ENCODE data around the gene CPNE7. TPM values are rescaled to one million over a fixed set of nuclear protein-coding genes. Genes with fewer than 3 reads are reported as not detected.
A peak's percentile ranks its signal among the peaks of the same experiment; 100 is the strongest.

Gene CPNE7
- total and polyA plus RNA-seq, 2 of the 8 experiments (the other 6 are each of a cell fraction or from before 2014, with no cell fraction given) = 10.0 to 23.7 TPM

GRCh38 chr16:89565256-89565505 lies 10.4 kb upstream of the CPNE7 start:
- peak overlapping the region; percentile 30; the same call in 1 of the 2 replicates for H3K27ac ChIP-seq (ENCODE audit: low read depth, low read length)
- no peak overlapping the region for H4K5ac ChIP-seq (ENCODE audit: insufficient read length, low read depth, low read length)
- H3K27me3 ChIP-seq (replicated peaks in 1 of 4; ENCODE audit: control insufficient read depth in 3 of 4, extremely low read depth in 1 of 4, insufficient read depth in 3 of 4, low read length in 3 of 4) = no peaks in the 10 kb centered on the region
- H3K14ac ChIP-seq (ENCODE audit: insufficient read length) = no peak overlapping the region
- H2BK12ac ChIP-seq (ENCODE audit: low read depth, low read length) = no peak overlapping the region
- H2AK5ac ChIP-seq (ENCODE audit: low read depth, low read length) = no peak overlapping the region
- H2AFZ ChIP-seq (ENCODE audit: low read length) = no peak overlapping the region
- peaks cover 28 to 30% of the 10 kb centered on the region in 2 experiments for H4K20me1 ChIP-seq (replicated peaks in 1 of 2; ENCODE audit: control insufficient read depth in 1 of 2, insufficient read depth in 2 of 2, low read length in 2 of 2)
- H3K9me3 ChIP-seq (ENCODE audit: insufficient read depth in 2 of 2, low read depth in 1 of 2, low read length in 1 of 2) = no peaks in the 10 kb centered on the region
- H3K4ac ChIP-seq (replicated peaks; ENCODE audit: insufficient read length, low read depth, low read length) = no peak overlapping the region
- H2BK15ac ChIP-seq (ENCODE audit: low read length) = no peak overlapping the region
- peaks cover 21 to 37% (median 32%) of the 10 kb centered on the region in 4 experiments for H3K36me3 ChIP-seq (ENCODE audit: control insufficient read depth in 2 of 4, insufficient read depth in 4 of 4, low read length in 3 of 4)
- H2BK5ac ChIP-seq (ENCODE audit: low read depth, low read length) = peak overlapping the region; percentile 82
- H3K79me2 ChIP-seq (ENCODE audit: control insufficient read depth in 1 of 2, insufficient read depth in 2 of 2, low read length in 2 of 2) = peaks cover 11 to 32% of the 10 kb centered on the region in 2 experiments
- no peak overlapping the region for H3K23ac ChIP-seq (ENCODE audit: insufficient read length)
- H3K4me2 ChIP-seq (ENCODE audit: insufficient read depth in 1 of 2, low read depth in 2 of 2, low read length in 2 of 2) = peak overlapping the region; percentile 91
- CTCF ChIA-PET (ENCODE audit: partially characterized antibody) = interaction anchor here (0.8 to 1.9 kb wide), 11 partner anchors 8 to 273 kb away, joined by 3 to 9 read pairs (median 4); no protein-coding TSS in a partner anchor
- H4K91ac ChIP-seq (replicated peaks; ENCODE audit: insufficient read length, low read length) = no peak overlapping the region
- peaks cover 5 to 31% (median 9%) of the 10 kb centered on the region in 4 experiments for H3K4me1 ChIP-seq (replicated peaks in 1 of 4; ENCODE audit: control insufficient read depth in 3 of 4, insufficient read depth in 4 of 4, low read length in 3 of 4)
- peak overlapping the region in 3 of 4 experiments; percentile 35 to 69 (median 59); a peak in 7 of 8 replicates for H3K4me3 ChIP-seq (ENCODE audit: extremely low read depth in 1 of 4, insufficient read depth in 2 of 4, low read depth in 3 of 4, low read length in 4 of 4)
- TF ChIP-seq BACH1 (IDR thresholded peaks at IDR 0.05; ENCODE audit: low read length) (no peak), CBX5 (IDR thresholded peaks at IDR 0.05; ENCODE audit: low read depth, low read length) (no peak), SRF (IDR thresholded peaks at IDR 0.05; ENCODE audit: low read depth, low read length) (no peak), TAF1 (IDR thresholded peaks at IDR 0.05; ENCODE audit: low read depth, low read length) (peak; percentile 50; the same call in 1 of the 2 replicates), CHD2 (IDR thresholded peaks at IDR 0.05; ENCODE audit: low read length) (no peak; the same call in 1 of the 2 replicates), ZNF274 (IDR thresholded peaks at IDR 0.05; ENCODE audit: borderline replicate concordance, extremely low read depth, low read length) (no peak), TEAD4 (IDR thresholded peaks at IDR 0.05; ENCODE audit: low read depth, low read length) (no peak), RXRA (IDR thresholded peaks at IDR 0.05; ENCODE audit: insufficient read depth, low read depth, low read length) (no peak), TAF7 (optimal IDR thresholded peaks at IDR 0.05; ENCODE audit: borderline replicate concordance, low read depth, low read length) (peak; percentile 58), BCL11A (IDR thresholded peaks at IDR 0.05; ENCODE audit: low read depth in 2 of 2, low read length in 2 of 2) (no peak), SUZ12 (IDR thresholded peaks at IDR 0.05; ENCODE audit: low read length) (no peak)
- TF ChIP-seq, protein P1, sequence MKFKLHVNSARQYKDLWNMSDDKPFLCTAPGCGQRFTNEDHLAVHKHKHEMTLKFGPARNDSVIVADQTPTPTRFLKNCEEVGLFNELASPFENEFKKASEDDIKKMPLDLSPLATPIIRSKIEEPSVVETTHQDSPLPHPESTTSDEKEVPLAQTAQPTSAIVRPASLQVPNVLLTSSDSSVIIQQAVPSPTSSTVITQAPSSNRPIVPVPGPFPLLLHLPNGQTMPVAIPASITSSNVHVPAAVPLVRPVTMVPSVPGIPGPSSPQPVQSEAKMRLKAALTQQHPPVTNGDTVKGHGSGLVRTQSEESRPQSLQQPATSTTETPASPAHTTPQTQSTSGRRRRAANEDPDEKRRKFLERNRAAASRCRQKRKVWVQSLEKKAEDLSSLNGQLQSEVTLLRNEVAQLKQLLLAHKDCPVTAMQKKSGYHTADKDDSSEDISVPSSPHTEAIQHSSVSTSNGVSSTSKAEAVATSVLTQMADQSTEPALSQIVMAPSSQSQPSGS (IDR thresholded peaks at IDR 0.05; ENCODE audit: low read length) = no peak; the same call in 1 of the 2 replicates
- H2BK120ac ChIP-seq (replicated peaks; ENCODE audit: low read depth, low read length) = no peak overlapping the region
- peaks cover 17% of the 10 kb centered on the region for H3K23me2 ChIP-seq (ENCODE audit: low read depth, low read length)
- H4K8ac ChIP-seq (ENCODE audit: extremely low read depth, insufficient read depth, low read length) = peak overlapping the region; percentile 74
- no peak overlapping the region for H3K18ac ChIP-seq (ENCODE audit: extremely low read depth, low read length)
- H3K9ac ChIP-seq (replicated peaks in 1 of 4; ENCODE audit: extremely low read depth in 1 of 4, low read depth in 3 of 4, low read length in 3 of 4) = no peak overlapping the region
- POLR2A ChIA-PET (ENCODE audit: partially characterized antibody) = interaction anchor here (0.9 to 5.5 kb wide), 24 partner anchors 8 to 318 kb away, joined by 3 to 63 read pairs (median 4); partner anchors contain the start of genes ANKRD11 and CPNE7
- DNase-seq (ENCODE audit: low read depth in 1 of 2, low spot score in 2 of 2) = no peak
- FAIRE-seq = no peak
- peaks cover 3% of the 10 kb centered on the region for H3K79me1 ChIP-seq (ENCODE audit: low read depth, low read length)
- H3K56ac ChIP-seq (replicated peaks; ENCODE audit: insufficient read length, low read depth, low read length) = no peak overlapping the region
- H2BK20ac ChIP-seq (ENCODE audit: low read length) = no peak overlapping the region
- 14% methylated on average over 3 of the region's 3 CpGs; no CpG with 5 or more reads in 1 of the 2 experiments for WGBS, 2 experiments (ENCODE audit: extremely low coverage in 1 of 2, insufficient coverage in 1 of 2, insufficient read length in 1 of 2, insufficient replicate concordance in 2 of 2, low coverage in 1 of 2, low lambda C conversion rate in 2 of 2, missing lambda C conversion rate in 1 of 2)

Data from H1 (cell line).